Measurements from ENCODE around the gene CABP2.
"Not testable (repeated sequence)": the region's sequence is repeated elsewhere in the genome, so short reads cannot be mapped to it uniquely, and the experiment has no call there.

CABP2 gene

GRCh38 chr11:67482827-67483798 is 40.1 kb downstream of the CABP2 start, which contains the start of gene AIP:
Gene AIP (plus strand): TSS chr11:67483026. CDS start chr11:67483159, 133 bp downstream.
- Histone ChIP-seq H2AFZ (ENCODE audit: low read depth, low read length) (peak within 1 kb of the TSS; percentile 64), H3K27me3 (ENCODE audit: insufficient read depth, low read length) (no peaks in the 10 kb centered on the region), H3K4me3 (ENCODE audit: low read length) (peak within 1 kb of the TSS; percentile 58), H3K9me3 (ENCODE audit: low read length) (no peaks in the 10 kb centered on the region), H3K36me3 (ENCODE audit: insufficient read depth, low read length) (peaks cover 9% of the 10 kb centered on the region), H3K4me1 (ENCODE audit: insufficient read depth, low read length) (peaks cover 6% of the 10 kb centered on the region)

GRCh38 chr11:67482275-67482826 is 40.9 kb downstream of the CABP2 start:
- Histone ChIP-seq H3K4me1 (ENCODE audit: insufficient read depth, low read length) (peaks cover 6% of the 10 kb centered on the region), H2AFZ (ENCODE audit: low read depth, low read length) (peak overlapping the region; percentile 64), H3K27me3 (ENCODE audit: insufficient read depth, low read length) (no peaks in the 10 kb centered on the region), H3K36me3 (ENCODE audit: insufficient read depth, low read length) (peaks cover 5% of the 10 kb centered on the region), H3K9me3 (ENCODE audit: low read length) (no peaks in the 10 kb centered on the region), H3K4me3 (ENCODE audit: low read length) (peak overlapping the region; percentile 58)

- not testable (repeated sequence) for H3K27me3 ChIP-seq (ENCODE audit: insufficient read depth, low read length); H2AFZ ChIP-seq (ENCODE audit: low read depth, low read length); H3K36me3 ChIP-seq (ENCODE audit: insufficient read depth, low read length); H3K4me1 ChIP-seq (ENCODE audit: insufficient read depth, low read length); H3K4me3 ChIP-seq (ENCODE audit: low read length); H3K9me3 ChIP-seq (ENCODE audit: low read length)
Measured at GRCh38 chr11:67477344-67478050, 45.7 kb downstream of the CABP2 start.

- not testable (repeated sequence) for H3K4me1 ChIP-seq (ENCODE audit: insufficient read depth, low read length); H3K4me3 ChIP-seq (ENCODE audit: low read length); H3K27me3 ChIP-seq (ENCODE audit: insufficient read depth, low read length); H3K36me3 ChIP-seq (ENCODE audit: insufficient read depth, low read length); H3K9me3 ChIP-seq (ENCODE audit: low read length); H2AFZ ChIP-seq (ENCODE audit: low read depth, low read length)
Measured at GRCh38 chr11:67476692-67477091, 46.6 kb downstream of the CABP2 start.

- Histone ChIP-seq H2AFZ (ENCODE audit: low read depth, low read length) (no peak overlapping the region), H3K27me3 (ENCODE audit: insufficient read depth, low read length) (no peaks in the 10 kb centered on the region), H3K36me3 (ENCODE audit: insufficient read depth, low read length) (no peaks in the 10 kb centered on the region), H3K9me3 (ENCODE audit: low read length) (no peaks in the 10 kb centered on the region), H3K4me1 (ENCODE audit: insufficient read depth, low read length) (peaks cover 9% of the 10 kb centered on the region), H3K4me3 (ENCODE audit: low read length) (no peak overlapping the region)
Measured at GRCh38 chr11:67472882-67473281, 50.4 kb downstream of the CABP2 start.

- Histone ChIP-seq H2AFZ (ENCODE audit: low read depth, low read length) (no peak overlapping the region), H3K36me3 (ENCODE audit: insufficient read depth, low read length) (no peaks in the 10 kb centered on the region), H3K4me1 (ENCODE audit: insufficient read depth, low read length) (peaks cover 15% of the 10 kb centered on the region), H3K9me3 (ENCODE audit: low read length) (no peaks in the 10 kb centered on the region), H3K4me3 (ENCODE audit: low read length) (no peak overlapping the region), H3K27me3 (ENCODE audit: insufficient read depth, low read length) (no peaks in the 10 kb centered on the region)
Measured at GRCh38 chr11:67470337-67471002, 52.8 kb downstream of the CABP2 start.

GRCh38 chr11:67469508-67469811 is 53.8 kb downstream of the CABP2 start:
- Histone ChIP-seq H3K9me3 (ENCODE audit: low read length) (no peaks in the 10 kb centered on the region), H3K27me3 (ENCODE audit: insufficient read depth, low read length) (no peaks in the 10 kb centered on the region), H3K36me3 (ENCODE audit: insufficient read depth, low read length) (no peaks in the 10 kb centered on the region), H3K4me3 (ENCODE audit: low read length) (peak overlapping the region; percentile 51), H2AFZ (ENCODE audit: low read depth, low read length) (peak overlapping the region; percentile 48), H3K4me1 (ENCODE audit: insufficient read depth, low read length) (peaks cover 15% of the 10 kb centered on the region)
